ENCODE data around the gene PIEZO2.

PIEZO2 gene

DNA sequence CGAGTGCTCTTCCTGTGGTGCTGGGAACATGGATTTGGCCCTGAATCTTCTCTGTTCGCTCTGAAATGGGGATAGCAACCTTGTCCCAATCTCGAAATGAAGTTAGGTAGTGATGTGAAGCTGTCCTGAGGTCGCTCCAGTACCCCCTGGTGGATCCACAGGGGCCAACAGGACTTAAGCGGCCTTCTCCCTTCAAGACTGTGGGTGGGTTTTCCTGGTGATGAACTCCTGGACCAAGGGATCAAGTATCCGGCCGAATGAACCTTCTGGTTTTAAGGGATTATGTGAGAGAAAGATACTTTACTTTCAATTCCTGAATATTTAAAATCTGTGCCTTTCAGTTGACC is 467.0 kb downstream of the PIEZO2 start:
- H3K27ac ChIP-seq (ENCODE audit: extremely low read depth, low read depth, low read length), result no peak overlapping the region
- no peaks in the 10 kb centered on the region for H3K36me3 ChIP-seq (ENCODE audit: control insufficient read depth in 2 of 2, insufficient read depth in 1 of 2, low read length in 2 of 2)
- ChIA-PET POLR2A (no interaction called here), CTCF (no interaction called here)
- TF ChIP-seq HOXD13 (CRISPR knock-in tag; IDR thresholded peaks at IDR 0.05; ENCODE audit: borderline replicate concordance), result no peak
- no peak for TF ChIP-seq TCF7L2 (IDR thresholded peaks at IDR 0.05; ENCODE audit: borderline replicate concordance, low read depth, low read length)
- TF ChIP-seq OVOL3 (tag by site-specific recombination; IDR thresholded peaks at IDR 0.05), result no peak
- TF ChIP-seq ELK4 (IDR thresholded peaks at IDR 0.05; ENCODE audit: borderline replicate concordance, low read depth, low read length), result no peak
- TF ChIP-seq, protein P1, sequence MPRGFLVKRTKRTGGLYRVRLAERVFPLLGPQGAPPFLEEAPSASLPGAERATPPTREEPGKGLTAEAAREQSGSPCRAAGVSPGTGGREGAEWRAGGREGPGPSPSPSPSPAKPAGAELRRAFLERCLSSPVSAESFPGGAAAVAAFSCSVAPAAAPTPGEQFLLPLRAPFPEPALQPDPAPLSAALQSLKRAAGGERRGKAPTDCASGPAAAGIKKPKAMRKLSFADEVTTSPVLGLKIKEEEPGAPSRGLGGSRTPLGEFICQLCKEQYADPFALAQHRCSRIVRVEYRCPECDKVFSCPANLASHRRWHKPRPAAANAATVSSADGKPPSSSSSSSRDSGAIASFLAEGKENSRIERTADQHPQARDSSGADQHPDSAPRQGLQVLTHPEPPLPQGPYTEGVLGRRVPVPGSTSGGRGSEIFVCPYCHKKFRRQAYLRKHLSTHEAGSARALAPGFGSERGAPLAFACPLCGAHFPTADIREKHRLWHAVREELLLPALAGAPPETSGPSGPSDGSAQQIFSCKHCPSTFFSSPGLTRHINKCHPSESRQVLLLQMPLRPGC (tag by site-specific recombination; IDR thresholded peaks at IDR 0.05), result no peak
- TF ChIP-seq HOXA7 (CRISPR knock-in tag; IDR thresholded peaks at IDR 0.05; ENCODE audit: borderline replicate concordance), result no peak
- TF ChIP-seq ZBTB20 (tag by site-specific recombination; IDR thresholded peaks at IDR 0.05), result no peak
- TF ChIP-seq ZNF518A (tag by site-specific recombination; conservative IDR thresholded peaks at IDR 0.05; ENCODE audit: low read depth), result no peak
- no peak for TF ChIP-seq ZNF146 (tag by site-specific recombination; IDR thresholded peaks at IDR 0.05)
- no peak for TF ChIP-seq SETDB1 (IDR thresholded peaks at IDR 0.05; ENCODE audit: insufficient read length, low read length)
- no peak for TF ChIP-seq MEIS1 (CRISPR knock-in tag; IDR thresholded peaks at IDR 0.05; ENCODE audit: borderline replicate concordance)
- TF ChIP-seq ZNF302 (tag by site-specific recombination; IDR thresholded peaks at IDR 0.05; ENCODE audit: low read depth), result no peak
- TF ChIP-seq ZNF558 (tag by site-specific recombination; IDR thresholded peaks at IDR 0.05), result no peak
- TF ChIP-seq KLF10 (tag by site-specific recombination; IDR thresholded peaks at IDR 0.05), result no peak
- TF ChIP-seq SP7 (tag by site-specific recombination; IDR thresholded peaks at IDR 0.05), result no peak
- no peak for TF ChIP-seq ZNF596 (tag by site-specific recombination; IDR thresholded peaks at IDR 0.05)
- TF ChIP-seq ZNF354C (tag by site-specific recombination; IDR thresholded peaks at IDR 0.05; ENCODE audit: borderline replicate concordance, low read depth), result no peak
- H3K9me3 ChIP-seq (ENCODE audit: control insufficient read depth, insufficient read depth, low read depth, low read length), result no peaks in the 10 kb centered on the region
- no peak overlapping the region for H3K4me3 ChIP-seq (ENCODE audit: low read depth, low read length)
- no peaks in the 10 kb centered on the region for H3K4me1 ChIP-seq (ENCODE audit: control insufficient read depth, insufficient read depth, low read length)

GRCh38 chr18:10681581-10682367 is 467.6 kb downstream of the PIEZO2 start:
- H3K27ac ChIP-seq (ENCODE audit: extremely low read depth, low read depth, low read length), result no peak overlapping the region
- H3K9me3 ChIP-seq (ENCODE audit: control insufficient read depth, insufficient read depth, low read depth, low read length), result no peaks in the 10 kb centered on the region
- H3K4me3 ChIP-seq (ENCODE audit: low read depth, low read length), result no peak overlapping the region
- TF ChIP-seq, protein P2, sequence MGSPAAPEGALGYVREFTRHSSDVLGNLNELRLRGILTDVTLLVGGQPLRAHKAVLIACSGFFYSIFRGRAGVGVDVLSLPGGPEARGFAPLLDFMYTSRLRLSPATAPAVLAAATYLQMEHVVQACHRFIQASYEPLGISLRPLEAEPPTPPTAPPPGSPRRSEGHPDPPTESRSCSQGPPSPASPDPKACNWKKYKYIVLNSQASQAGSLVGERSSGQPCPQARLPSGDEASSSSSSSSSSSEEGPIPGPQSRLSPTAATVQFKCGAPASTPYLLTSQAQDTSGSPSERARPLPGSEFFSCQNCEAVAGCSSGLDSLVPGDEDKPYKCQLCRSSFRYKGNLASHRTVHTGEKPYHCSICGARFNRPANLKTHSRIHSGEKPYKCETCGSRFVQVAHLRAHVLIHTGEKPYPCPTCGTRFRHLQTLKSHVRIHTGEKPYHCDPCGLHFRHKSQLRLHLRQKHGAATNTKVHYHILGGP (tag by site-specific recombination; IDR thresholded peaks at IDR 0.05), result no peak
- no peak for TF ChIP-seq ZNF146 (tag by site-specific recombination; IDR thresholded peaks at IDR 0.05)
- CTCF ChIA-PET, result interaction anchor here (0.7 kb wide), 1 partner anchor 1270 kb away, joined by 3 read pairs; no protein-coding TSS in a partner anchor
- no peaks in the 10 kb centered on the region for H3K4me1 ChIP-seq (ENCODE audit: control insufficient read depth, insufficient read depth, low read length)
- POLR2A ChIA-PET, result no interaction called here
- no peaks in the 10 kb centered on the region for H3K36me3 ChIP-seq (ENCODE audit: control insufficient read depth in 2 of 2, insufficient read depth in 1 of 2, low read length in 2 of 2)
